Esophagus squamous epithelium (tissue), 5 donors: Measurements from ENCODE around the gene CEPT1. TPM values are rescaled to one million over a fixed set of nuclear protein-coding genes. Genes with fewer than 3 reads are reported as not detected.

Experiments used
- DNase-seq: peaks from one replicate; lab custom pipeline; 2025; lab: John Stamatoyannopoulos, UW
- H3K27ac ChIP-seq, 4 donors: fragments of 200-600 bp; sonication (generic); one replicate each; pipeline ENCODE4 v1.5.1; 2016 to 2019; ENCODE audit warnings: mild to moderate bottlenecking in 1 of 4
- H3K27me3 ChIP-seq, 4 donors: fragments of 200-600 bp; sonication (generic); 1 replicate in 3 of 4; 2 replicates in 1 of 4; pipeline versions ENCODE4 v1.5.1 to v1.6.0; 2017 to 2021; ENCODE audit warnings: antibody characterized with exemption in 1 of 4
- H3K36me3 ChIP-seq, 3 donors: fragments of 200-600 bp; sonication (generic); one replicate each; pipeline ENCODE4 v1.5.1; 2016 to 2019
- H3K4me1 ChIP-seq, 3 donors: fragments of 200-600 bp; sonication (generic); one replicate each; pipeline ENCODE4 v1.5.1; 2017 to 2019
- H3K4me3 ChIP-seq, 4 donors: fragments of 200-600 bp; sonication (generic); 1 replicate in 3 of 4; 2 replicates in 1 of 4; pipeline ENCODE4 v1.5.1; 2016 to 2019; ENCODE audit warnings: mild to moderate bottlenecking in 2 of 4, moderate library complexity in 1 of 4
- H3K9me3 ChIP-seq, 3 donors: fragments of 200-600 bp; sonication (generic); one replicate each; pipeline ENCODE4 v1.5.1; 2016 to 2019
- CTCF ChIP-seq, 6 experiments: fragments of 450-650 bp in 4 of 6; fragments of 200-600 bp in 2 of 6; sonication (generic) in 2 of 6; IDR thresholded peaks; one replicate each; pipeline ENCODE4 v1.5.1; 2016 to 2019; ENCODE audit warnings: antibody characterized with exemption in 6 of 6, mild to moderate bottlenecking in 4 of 6, moderate library complexity in 4 of 6
- POLR2A ChIP-seq, 4 donors: fragments of 450-650 bp; IDR thresholded peaks; one replicate each; pipeline ENCODE4 v1.6.1; 2017; ENCODE audit warnings: antibody characterized with exemption in 4 of 4, mild to moderate bottlenecking in 4 of 4, moderate library complexity in 3 of 4
- WGBS, 2 donors: methylation state at CpG; one replicate each; pipeline ENCODE4 v1.1.5; 2018; 5-methylcytosine and 5-hydroxymethylcytosine counted together
- intact Hi-C: fragments of 100-400 bp; cut with DNase I; formaldehyde crosslinking; loops from one replicate; pipeline ENCODE4 v1.15.0; 2022
- small RNA-seq, 4 donors: library from RNA; depleted of rRNA; stranded (forward); fragments of <200 nt; gene quantifications; one replicate each; pipeline ENCODE3, GENCODE V24; 2016
- total RNA-seq, 4 donors: library from RNA; depleted of rRNA; stranded (reverse); fragments of >200 nt; gene quantifications; one replicate each; pipeline ENCODE4 v1.1.0, GENCODE V29; 2016
- donor health status: DM: yes; HTN: yes; CAD: no.

Gene CEPT1
- total RNA-seq, 4 donors from 2014 or later, result 21.4 to 32.4 (median 26.8) TPM

GRCh38 chr1:111232134-111232533 is 92.1 kb downstream of the CEPT1 start:
- WGBS, 2 donors, result 76 to 96% methylated on average over 3 of the region's 3 CpGs
- Histone ChIP-seq H3K4me3 (no peak overlapping the region), H3K4me1 (peaks cover 0 to 25% (median 17%) of the 10 kb centered on the region in 3 donors), H3K27ac (no peak overlapping the region), H3K27me3 (no peaks in the 10 kb centered on the region), H3K9me3 (no peaks in the 10 kb centered on the region), H3K36me3 (no peaks in the 10 kb centered on the region)
- intact Hi-C loops, result no loop called here
- TF ChIP-seq POLR2A (IDR thresholded peaks at IDR 0.05) (no peak), CTCF (IDR thresholded peaks at IDR 0.05) (no peak)
- no peak for DNase-seq

- no peaks in the 10 kb centered on the region for H3K27me3 ChIP-seq
- no peaks in the 10 kb centered on the region for H3K9me3 ChIP-seq
- intact Hi-C loops, result no loop called here
- DNase-seq, result no peak
- 89 to 92% methylated on average over 4 of the region's 4 CpGs for WGBS, 2 donors
- no peak overlapping the region for H3K4me3 ChIP-seq
- TF ChIP-seq POLR2A (IDR thresholded peaks at IDR 0.05) (no peak), CTCF (IDR thresholded peaks at IDR 0.05) (no peak)
- H3K27ac ChIP-seq, result no peak overlapping the region
- peaks cover 0 to 7% (median 0%) of the 10 kb centered on the region in 3 donors for H3K4me1 ChIP-seq
- no peaks in the 10 kb centered on the region for H3K36me3 ChIP-seq
These were observed 94.2 kb downstream of the CEPT1 start for GRCh38 chr1:111234258-111234657.

Small RNAs within 50 kb of the gene (small RNA-seq; reads per million reads assigned to genes)
- 0 reads per million in 4 donors for gene AL355816.1

Other genes starting within 250 kb of the CEPT1 start
- gene LRIF1, start 176.3 kb upstream of the CEPT1 start, total RNA-seq, result 1 to 10 TPM; 5.1 to 9.5 (median 5.6) TPM
- gene DRAM2, start 130 bp upstream of the CEPT1 start, total RNA-seq, result 10 to 100 TPM; 15.4 to 53.6 (median 26.9) TPM
- 10 to 100 TPM; 55.3 to 73.3 (median 66.5) TPM for gene DENND2D, start 60.4 kb downstream of the CEPT1 start, total RNA-seq
- gene CHI3L2, start 87.5 kb downstream of the CEPT1 start, total RNA-seq, result 10 to 100 TPM in 1 of 4 donors, 1 to 10 TPM in 2, under 1 TPM in 1; 0.57 to 42.4 (median 1.8) TPM
- gene CHIA, start 150.6 kb downstream of the CEPT1 start, total RNA-seq, result not detected